NOMO-1 (cell line): ENCODE data around the gene MTSS2.
"Not testable (repeated sequence)": the region's sequence is repeated elsewhere in the genome, so short reads cannot be mapped to it uniquely, and the experiment has no call there.

Experiments used
- DNase-seq, 2 experiments: peaks; one replicate each; lab custom pipeline; 2025; ENCODE audit not compliant: unreplicated experiment in 2 of 2; lab: John Stamatoyannopoulos, UW

The MTSS2 gene

DNA sequence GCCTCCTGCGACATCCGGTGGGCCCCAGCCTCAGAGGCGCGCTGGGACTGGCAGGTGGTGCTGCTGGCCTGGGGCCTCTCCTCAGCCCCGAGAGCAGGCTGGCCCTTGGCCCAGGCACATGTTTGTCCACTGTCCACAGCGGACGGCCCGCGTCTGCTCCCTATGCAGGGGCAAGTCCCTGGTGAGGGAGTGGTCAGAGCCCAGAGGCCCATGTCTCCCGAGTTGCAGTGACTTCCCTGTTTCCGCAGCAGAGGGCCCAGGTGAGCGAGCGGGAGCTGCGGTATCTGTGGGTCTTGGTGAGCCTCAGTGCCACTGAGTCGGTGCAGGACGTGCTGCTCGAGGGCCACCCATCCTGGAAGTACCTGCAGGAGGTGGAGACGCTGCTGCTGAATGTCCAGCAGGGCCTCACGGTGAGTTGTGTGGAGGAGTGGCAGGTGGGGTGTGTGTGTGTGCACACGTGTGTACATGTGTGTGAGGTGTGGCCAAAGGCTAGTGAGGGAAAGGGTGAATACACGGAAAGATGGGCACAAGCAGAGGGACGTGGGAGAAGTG is 29.1 kb downstream of the MTSS2 start:
- no peak for DNase-seq

GRCh38 chr16:70656065-70656711 is 29.7 kb downstream of the MTSS2 start:
- no peak for DNase-seq

GRCh38 chr16:70653809-70654771 is 31.8 kb downstream of the MTSS2 start:
- DNase-seq = peak; percentile 63 to 65

DNA sequence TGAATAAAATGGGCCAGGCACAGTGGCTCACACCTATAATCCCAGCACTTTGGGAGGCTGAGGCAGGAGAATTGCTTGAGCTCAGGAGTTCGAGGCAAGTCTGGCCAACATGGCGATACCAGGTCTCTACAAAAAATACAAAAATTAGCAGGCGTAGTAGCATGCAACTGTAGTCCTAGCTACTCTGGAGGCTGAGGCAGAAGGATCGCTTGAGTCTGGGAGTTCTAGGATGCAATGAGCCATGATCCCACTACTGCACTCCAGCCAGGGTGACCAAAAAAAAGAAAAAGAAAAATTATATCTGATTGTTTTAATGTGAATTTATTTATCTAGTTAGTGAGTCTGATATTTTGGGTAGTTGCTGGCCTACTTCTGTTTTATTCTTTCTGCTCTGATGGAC is 32.4 kb downstream of the MTSS2 start:
- no peak for DNase-seq

DNA sequence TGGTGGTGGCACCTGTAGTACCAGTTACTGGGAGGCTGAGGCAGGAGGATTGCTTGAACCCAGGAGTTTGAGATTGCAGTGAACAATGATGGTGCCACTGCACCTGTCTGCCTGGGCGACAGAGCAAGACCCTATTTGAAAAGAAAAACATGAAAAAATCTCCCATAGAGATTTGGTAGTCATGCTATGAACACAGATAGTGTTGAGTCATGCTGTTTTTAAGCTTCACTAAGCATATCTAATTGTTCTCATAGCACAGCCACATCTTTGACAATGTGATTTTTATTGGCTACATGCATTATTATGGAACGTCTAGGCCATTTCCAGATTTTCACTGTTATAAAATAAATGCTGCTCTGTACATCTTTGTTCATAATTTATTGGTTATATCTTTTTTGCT is 33.5 kb downstream of the MTSS2 start:
- DNase-seq = no peak

GRCh38 chr16:70651524-70651923 is 34.3 kb downstream of the MTSS2 start:
- no peak for DNase-seq

DNA sequence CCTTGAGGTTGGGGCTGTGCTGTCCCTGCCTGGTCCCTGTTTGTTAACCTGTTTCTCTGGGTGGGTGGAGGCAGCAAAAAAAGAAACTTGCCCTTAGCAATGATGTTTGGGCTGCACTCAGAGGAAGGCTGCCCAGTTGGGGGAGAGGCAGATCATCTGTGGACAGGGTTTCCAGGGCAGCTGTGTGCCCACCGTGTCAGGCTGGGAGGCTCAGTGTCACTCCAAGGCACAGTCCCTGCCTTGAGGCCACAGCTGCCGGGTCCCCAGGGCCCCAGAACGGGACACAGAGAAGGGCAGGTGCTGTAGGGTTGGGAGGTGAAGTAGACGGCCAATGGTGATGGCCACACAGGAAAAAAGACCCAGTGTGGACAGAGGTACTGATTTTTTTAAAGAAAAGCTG is 35.6 kb downstream of the MTSS2 start:
- DNase-seq = no peak

GRCh38 chr16:70649300-70649699 is 36.6 kb downstream of the MTSS2 start:
- DNase-seq = no peak

DNA sequence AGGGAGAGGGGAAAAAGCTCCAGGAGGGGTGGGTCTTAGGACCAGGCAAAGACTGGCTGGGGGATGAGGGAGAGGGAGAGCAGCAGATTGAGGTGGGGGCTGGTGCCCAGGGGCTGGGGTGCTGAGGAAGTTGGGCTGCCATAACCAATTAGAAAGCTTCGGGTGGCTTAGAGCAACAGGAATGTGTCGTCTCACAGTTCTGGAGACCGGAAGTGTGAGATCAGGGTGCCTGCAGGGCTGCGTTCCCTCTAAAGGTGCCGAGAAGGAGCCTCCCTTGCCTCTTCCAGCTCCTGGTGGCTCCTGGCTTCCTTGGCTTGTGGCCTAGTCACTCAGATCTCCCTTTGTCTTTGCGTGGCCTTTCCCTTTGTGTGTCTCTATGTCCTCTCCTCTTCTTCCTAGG is 37.2 kb downstream of the MTSS2 start:
- DNase-seq = no peak

DNA sequence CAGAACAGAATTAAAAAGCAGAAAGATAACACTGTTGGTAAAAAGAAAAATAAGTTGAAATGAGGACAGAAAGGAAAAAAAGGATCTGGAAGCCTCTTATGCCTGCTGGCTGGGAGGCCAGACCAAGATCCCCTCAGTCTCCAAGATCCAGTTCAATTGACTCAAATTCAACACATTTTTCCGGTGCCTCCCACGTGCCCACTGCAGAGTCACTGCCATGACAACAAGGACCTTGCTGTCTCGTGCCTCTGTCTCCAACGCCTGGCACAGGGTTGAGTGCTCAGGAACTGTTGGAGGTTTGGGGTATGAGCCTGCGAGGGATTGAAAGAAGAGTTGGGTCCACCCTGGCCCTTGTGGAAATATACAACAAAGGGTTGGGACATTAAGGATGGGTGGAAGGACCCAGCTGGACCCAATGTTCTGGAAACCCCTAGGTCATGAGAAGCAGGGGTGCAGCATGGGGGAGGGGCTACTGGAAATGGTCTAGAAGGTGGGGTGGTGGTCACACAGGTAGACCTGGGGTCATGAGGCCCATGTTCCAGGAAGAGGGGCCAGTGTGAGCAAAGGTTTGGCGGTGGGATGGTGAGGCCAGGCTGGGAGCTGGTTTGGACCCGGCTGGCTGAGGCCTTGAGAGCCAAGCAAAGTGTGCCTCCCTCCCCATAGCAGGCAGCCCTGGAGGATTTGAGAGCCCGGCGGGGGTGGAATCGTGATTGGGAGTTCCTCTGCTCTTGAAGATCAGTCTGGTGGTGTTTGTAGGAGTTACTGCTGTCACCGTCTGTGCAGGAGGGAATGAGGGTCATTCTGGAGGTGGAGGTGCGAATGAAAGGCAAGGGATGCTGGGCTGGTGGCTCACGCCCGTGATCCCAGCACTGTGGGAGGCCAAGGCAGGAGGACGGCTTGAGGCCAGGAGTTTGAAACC is 38.2 kb downstream of the MTSS2 start:
- DNase-seq = no peak

DNA sequence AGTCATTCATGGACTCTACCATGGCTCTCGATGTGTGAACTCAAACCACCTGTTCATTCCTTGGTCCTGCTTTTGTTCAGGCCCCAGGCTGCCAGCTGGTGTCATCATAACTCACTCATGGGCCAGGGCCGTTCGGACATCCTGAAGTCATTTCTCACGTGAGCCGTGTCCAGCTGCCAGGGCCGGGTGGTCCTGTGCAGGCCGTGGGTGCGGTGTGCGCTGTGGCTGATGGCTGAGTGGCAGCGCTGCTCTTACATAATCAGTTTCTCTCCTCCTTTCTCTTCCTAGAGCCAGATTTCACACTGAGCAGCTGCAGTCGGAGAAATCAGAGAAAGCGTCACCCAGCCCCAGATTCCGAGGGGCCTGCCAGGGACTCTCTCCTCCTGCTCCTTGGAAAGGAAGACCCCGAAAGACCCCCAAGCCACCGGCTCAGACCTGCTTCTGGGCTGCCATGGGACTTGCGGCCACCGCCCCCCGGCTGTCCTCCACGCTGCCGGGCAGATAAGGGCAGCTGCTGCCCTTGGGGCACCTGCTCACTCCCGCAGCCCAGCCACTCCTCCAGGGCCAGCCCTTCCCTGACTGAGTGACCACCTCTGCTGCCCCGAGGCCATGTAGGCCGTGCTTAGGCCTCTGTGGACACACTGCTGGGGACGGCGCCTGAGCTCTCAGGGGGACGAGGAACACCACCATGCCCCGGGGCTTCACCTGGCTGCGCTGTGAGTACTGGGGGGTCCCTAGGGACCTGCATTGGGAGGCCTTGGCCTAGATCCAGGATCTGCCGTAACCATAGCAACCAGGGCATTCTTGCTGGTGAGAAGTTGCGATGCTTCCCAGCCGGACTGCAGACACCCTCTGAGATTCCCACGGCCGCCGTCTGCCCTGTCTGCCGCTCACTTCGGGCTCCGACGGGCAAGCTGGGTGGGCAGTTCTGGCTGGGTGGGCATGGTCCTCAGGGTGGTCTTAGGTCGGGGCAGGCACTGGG is 39.3 kb downstream of the MTSS2 start, which contains the start of gene IL34:
TSS of gene IL34 (plus strand) at position 300 of the 982 bp plus-strand sequence. CDS start at position 689, 389 bp downstream.
- DNase-seq = no peak

DNA sequence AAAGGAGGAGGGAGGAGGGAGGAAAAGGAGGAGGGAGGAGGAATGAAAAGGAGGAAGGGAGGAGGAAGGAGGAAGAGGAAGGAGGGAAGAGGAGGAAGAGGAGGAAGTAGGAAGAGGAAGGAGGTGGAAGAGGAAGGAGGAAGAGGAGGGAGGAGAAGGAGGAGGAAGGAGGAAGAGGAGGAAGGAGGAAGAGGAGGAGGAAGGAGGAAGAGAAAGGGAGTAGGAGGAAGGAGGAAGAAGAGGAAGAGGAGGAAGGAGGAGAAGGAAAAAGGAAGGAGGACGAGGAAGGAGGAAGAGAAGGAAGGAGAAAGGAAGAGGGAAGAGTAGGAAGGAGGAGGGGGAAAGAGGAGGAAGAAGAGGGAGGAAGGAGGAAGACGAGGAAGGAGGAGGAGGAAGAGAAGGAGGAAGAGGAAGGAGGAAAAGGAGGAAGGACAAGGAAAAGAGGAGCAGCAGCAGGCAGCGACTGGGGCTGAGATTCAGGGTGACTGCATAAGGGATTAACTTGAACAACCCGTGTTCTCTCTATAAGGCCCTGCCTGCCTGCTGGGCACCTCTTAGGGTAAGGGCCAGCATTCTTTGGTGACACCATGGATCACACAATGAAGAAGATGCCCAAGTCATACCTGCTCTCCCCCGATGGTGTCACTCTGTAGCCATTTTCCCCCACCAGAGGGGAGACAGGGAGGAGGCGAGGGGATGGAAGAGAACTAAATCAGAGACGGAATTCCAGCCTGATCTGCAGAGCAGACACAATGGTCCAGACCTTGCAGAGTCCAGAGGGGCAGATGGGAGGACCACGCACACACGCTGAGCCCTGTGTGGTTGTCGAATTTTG is 40.9 kb downstream of the MTSS2 start:
- DNase-seq = no peak

DNA sequence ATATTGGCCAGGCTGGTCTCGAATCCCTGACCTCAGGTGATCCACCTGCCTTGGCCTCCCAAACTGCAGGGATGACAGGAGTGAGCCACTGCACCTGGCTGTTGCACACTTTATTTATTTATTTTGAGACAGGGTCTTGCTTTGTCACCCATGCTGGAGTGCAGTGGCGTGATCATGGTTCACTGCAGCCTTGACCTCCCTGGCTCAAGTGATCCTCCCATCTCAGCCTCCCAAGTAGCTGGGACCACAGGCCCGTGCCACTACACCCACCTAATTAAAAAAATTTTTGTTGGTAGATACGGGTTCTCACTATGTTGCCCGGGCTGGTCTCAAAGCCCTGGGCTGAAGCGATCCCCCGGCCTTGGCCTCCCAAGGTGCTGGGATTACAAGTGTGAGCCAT is 42.6 kb downstream of the MTSS2 start:
- DNase-seq = not testable (repeated sequence)

DNA sequence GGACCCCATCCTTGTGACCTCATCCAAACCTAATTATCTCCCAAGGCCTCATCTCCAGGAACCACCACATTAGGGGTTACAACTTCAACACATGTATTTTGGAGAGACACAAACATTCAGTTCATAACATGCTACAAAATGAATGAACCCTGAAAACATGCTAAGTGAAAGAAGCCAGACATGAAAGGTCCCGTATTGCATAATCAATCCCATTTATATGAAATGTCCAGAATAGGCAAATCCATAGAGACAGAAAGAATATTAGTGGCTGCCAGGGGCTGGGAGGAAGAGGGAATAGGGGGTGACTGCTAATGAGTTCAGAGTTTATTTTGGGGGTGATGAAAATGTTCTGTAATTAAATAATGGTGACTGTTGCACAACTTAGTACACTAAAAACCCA is 43.2 kb downstream of the MTSS2 start:
- DNase-seq = no peak

DNA sequence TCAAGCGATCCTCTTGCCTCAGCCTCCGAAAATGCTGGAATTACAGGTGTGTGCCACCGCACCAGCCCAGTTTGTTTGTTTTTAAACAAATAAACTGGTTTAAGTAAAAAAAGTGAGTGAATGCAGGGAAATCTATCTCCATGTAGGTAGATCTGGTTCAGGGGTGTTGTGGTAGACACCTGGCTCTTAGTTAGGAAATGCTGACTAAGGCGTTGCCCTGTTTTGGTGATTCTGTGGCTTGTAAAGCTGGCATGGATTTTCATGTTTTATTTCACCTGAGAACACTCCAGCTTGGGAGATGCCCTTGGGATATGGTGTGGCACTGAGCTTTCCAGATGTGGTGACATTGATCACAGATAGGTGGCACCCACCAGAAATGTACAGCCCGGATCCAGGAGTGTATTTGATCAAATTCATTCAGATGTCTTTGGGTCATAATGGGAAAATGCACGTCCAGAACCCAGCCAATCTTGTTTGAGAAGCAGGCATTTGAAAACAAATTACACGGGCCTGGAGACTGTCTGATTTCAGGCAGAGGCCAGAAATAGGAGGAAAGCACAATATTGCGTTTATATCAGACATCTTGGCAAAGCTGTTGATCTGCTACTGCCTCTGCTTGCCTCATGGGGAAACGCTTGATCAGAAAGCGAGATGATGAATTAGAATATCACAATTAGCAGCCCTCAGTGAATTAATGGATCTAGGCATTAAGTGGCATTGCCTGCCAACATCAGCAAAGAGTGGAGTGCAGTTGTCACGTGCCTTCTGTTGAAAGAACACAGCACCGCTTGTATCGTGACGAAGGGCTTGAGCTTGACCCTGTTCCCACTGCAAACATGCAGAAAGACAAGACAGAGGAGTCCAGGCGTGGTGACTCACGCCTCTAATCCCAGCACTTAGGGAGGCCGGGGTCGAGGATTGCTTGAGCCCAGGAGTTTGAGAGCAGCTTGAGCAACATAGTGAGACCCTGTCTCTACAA is 46.8 kb downstream of the MTSS2 start:
- no peak for DNase-seq
